Measurements from ENCODE around the gene PAPPA. TPM values are rescaled to one million over a fixed set of nuclear protein-coding genes. Genes with fewer than 3 reads are reported as not detected.

The PAPPA gene
- total RNA-seq, 1 experiment from 2014 or later: 0.17 TPM

DNA sequence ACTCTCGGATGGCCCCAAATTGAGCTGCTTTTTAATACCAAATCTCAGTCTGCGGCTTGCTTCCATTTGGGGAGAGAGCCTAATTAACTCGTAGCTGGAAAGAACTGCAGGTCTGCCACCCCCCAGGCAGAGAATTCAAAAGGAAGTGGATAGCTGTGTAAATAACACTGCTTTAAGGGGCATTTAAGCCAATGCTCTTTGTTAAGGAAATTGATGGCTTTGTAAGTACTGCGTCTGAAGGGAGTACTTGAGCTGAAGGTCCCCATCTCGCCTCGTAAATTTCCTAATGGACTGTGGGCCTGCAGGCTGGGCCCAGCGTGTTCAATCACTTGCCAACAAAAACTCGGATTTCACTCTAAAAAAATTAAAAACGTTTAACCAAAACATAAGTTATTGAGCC, 132.7 kb downstream of the PAPPA start:
- Histone ChIP-seq H3K9me3 (ENCODE audit: control insufficient read depth, low read depth, low read length) (no peaks in the 10 kb centered on the region), H3K9ac (ENCODE audit: extremely low read depth, insufficient read length, low read length) (no peak overlapping the region), H3K18ac (ENCODE audit: insufficient read length, low read depth, low read length) (no peak overlapping the region), H3K27ac (ENCODE audit: insufficient read length, low read depth, low read length) (no peak overlapping the region), H3K27me3 (ENCODE audit: insufficient read depth, low read length) (peaks cover 24% of the 10 kb centered on the region; the same call in 1 of the 2 replicates), H2BK15ac (ENCODE audit: low read depth, low read length) (no peak overlapping the region), H4K20me1 (ENCODE audit: control insufficient read depth, insufficient read depth, insufficient read length) (no peaks in the 10 kb centered on the region), H3T11ph (ENCODE audit: low read length) (no peak overlapping the region), H3K4me1 (ENCODE audit: insufficient read depth, low read length) (peaks cover 16% of the 10 kb centered on the region), H3K56ac (ENCODE audit: insufficient read length, low read depth, low read length) (no peak overlapping the region), H3K14ac (ENCODE audit: insufficient read depth, low read length) (no peak overlapping the region), H2BK12ac (ENCODE audit: insufficient read length, low read depth, low read length) (no peak overlapping the region), H3K4ac (ENCODE audit: low read depth, low read length) (no peak overlapping the region), H2AFZ (ENCODE audit: low read length) (no peak overlapping the region), H2BK5ac (ENCODE audit: insufficient read length, low read length) (no peak overlapping the region), H3K23me2 (ENCODE audit: insufficient read length, low read depth, low read length, poor library complexity, severe bottlenecking) (peaks cover 4% of the 10 kb centered on the region), H4K8ac (replicated peaks; ENCODE audit: insufficient read length, low read depth, low read length) (no peak overlapping the region), H3K4me2 (ENCODE audit: insufficient read depth, insufficient read length, low read length) (peak overlapping the region; percentile 42), H3K79me1 (ENCODE audit: insufficient read depth, low read depth, low read length, poor library complexity, severe bottlenecking) (no peaks in the 10 kb centered on the region), H4K5ac (ENCODE audit: insufficient read length, low read depth, low read length) (no peak overlapping the region), H2BK120ac (ENCODE audit: low read depth, low read length, poor library complexity, severe bottlenecking) (no peak overlapping the region), H3K23ac (ENCODE audit: insufficient read length, low read depth, low read length) (no peak overlapping the region), H2AK5ac (ENCODE audit: insufficient read length, low read length) (no peak overlapping the region), H2BK20ac (ENCODE audit: low read depth, low read length, poor library complexity, severe bottlenecking) (no peak overlapping the region), H4K91ac (ENCODE audit: insufficient read length, low read depth, low read length) (no peak overlapping the region), H3K79me2 (ENCODE audit: insufficient read depth, low read length) (no peaks in the 10 kb centered on the region)
- Mint-ChIP-seq H3K27me3 (ENCODE audit: low read depth) (peaks cover 83% of the 10 kb centered on the region), H3K36me3 (ENCODE audit: insufficient read depth in 1 of 3, low read depth in 3 of 3) (no peaks in the 10 kb centered on the region), H3K4me1 (peaks cover 58 to 59% of the 10 kb centered on the region in 2 experiments), H3K9me3 (no peaks in the 10 kb centered on the region; a peak in 2 of 5 replicates), H3K27ac (peak overlapping the region; percentile 79 to 91 (median 87); a peak in 4 of 7 replicates), H3K4me3 (peak overlapping the region; percentile 46 to 66)
- TF ChIP-seq, protein P1, sequence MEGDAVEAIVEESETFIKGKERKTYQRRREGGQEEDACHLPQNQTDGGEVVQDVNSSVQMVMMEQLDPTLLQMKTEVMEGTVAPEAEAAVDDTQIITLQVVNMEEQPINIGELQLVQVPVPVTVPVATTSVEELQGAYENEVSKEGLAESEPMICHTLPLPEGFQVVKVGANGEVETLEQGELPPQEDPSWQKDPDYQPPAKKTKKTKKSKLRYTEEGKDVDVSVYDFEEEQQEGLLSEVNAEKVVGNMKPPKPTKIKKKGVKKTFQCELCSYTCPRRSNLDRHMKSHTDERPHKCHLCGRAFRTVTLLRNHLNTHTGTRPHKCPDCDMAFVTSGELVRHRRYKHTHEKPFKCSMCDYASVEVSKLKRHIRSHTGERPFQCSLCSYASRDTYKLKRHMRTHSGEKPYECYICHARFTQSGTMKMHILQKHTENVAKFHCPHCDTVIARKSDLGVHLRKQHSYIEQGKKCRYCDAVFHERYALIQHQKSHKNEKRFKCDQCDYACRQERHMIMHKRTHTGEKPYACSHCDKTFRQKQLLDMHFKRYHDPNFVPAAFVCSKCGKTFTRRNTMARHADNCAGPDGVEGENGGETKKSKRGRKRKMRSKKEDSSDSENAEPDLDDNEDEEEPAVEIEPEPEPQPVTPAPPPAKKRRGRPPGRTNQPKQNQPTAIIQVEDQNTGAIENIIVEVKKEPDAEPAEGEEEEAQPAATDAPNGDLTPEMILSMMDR (conservative IDR thresholded peaks at IDR 0.05): no peak
- no CpG with 5 or more reads among the region's 9 CpGs for WGBS (ENCODE audit: extremely low coverage, insufficient read length, low lambda C conversion rate)
- DNase-seq: peak; percentile 77

Measured in H9 (cell line).